Activated CD8-positive, alpha-beta memory T cell treated with anti-CD3 and anti-CD28 coated beads, Interleukin-2, amount 50 U/mL, for 24 hours (primary cell): ENCODE measurements around the gene GMPPB.

ENCODE experiments used
- DNase-seq: peaks from one replicate; pipeline ENCODE4 v3.0.0-alpha.2; 2020; ENCODE audit errors: extremely low read depth

GMPPB gene

DNA sequence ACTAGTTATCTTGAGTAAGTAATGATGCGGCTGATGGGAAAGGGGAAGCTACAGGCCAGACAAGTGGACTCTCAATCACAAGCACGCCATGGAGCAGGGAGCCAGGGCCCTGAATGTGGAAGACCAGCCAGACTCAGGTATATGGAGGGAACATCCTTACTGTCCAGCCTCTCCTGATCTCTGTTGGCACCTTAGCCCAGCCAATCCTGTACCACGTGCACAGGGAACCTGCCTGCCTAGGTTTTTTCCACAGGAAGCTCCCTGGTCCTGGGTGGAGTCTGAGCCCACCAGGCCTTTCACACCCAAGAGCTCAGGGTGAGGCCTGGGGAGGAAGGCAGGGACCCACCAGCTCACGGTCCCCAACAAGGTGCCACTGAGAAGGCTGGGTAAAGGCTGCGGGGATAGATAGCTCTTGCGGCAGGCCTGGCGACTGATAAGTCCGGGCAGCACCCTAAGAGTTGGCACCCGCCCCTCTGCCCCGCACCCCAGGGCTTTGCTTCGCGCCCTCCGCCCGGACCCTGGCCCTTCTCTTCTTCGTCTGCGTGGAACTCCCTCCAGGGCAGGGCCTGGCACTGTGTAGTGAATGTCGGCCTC, 50.5 kb downstream of the GMPPB start:
- DNase-seq: no peak

DNA sequence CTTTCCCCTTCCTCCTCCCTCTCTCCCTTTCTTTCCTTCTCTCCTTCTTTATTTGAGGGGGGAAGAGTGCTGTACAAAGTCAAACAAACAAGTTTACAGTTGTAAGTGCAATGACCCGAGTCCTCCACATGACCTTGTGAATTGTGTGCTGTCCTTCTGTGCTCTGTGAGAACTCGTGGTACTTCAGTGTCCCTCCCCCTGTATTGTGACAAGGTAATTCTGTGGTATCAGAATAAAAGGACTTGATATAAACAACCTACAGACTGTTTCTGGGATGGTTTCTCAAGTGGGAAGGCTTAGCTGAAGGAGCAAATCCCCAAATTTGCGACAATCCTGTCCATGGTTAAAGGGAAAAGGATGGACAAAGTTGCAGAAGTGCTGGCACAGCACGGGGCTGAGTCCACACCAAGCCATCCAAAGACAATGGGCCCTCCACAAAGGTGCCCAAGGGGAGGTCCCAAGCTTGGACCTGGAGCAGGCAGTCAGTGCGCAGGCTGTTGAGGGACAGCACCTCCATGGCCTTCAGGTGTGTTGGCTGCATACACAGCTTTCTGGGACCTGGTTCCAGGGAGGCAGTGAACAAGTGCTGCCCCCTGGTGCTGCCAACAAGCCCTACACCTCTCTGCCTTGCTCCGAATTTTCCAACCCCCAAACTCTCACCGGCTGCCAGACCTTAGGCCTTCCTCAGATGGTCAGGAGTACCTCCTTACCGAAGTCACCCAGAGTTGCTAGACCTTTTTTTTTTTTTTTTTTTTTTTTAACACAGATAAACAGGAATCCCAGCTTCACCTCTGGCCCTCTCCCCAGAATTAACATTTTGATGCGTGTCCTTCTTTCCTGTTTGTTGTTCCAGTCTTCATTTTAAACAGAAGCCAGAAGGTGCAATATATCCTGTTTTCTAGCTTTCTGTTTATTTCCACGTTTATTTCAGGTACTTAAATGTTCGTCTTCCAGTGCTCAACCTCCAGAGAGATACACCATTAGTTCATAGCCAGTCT, 52.2 kb downstream of the GMPPB start:
- no peak for DNase-seq

DNA sequence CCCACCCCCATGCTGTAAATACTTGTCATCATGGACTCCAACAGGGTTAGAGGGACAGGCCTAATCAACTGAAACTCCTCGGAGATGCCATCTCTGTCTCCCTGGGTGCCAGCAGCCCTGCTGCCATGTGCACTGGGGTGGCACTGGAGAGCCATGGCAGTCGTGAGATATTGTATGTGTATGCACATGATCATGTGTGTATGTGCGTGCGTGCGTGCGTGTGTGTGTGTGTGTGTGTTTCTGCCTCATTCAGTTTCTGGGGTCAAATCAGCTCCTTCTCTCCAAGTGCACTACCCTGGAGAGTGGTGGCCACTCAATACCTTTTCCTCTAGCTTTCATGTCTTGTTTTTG, 52.8 kb downstream of the GMPPB start:
- DNase-seq: no peak
